GM18873 (cell line): ENCODE data around the gene ABCC4.

Source experiments
- ATAC-seq: cut with Tn5 transposase; IDR thresholded peaks from one replicate; pipeline ENCODE4 v1.9.1; 2021; ENCODE audit warnings: mild to moderate bottlenecking, moderate library complexity, moderate number of reproducible peaks; ENCODE audit not compliant: unreplicated experiment, low FRiP score

ABCC4 gene

GRCh38 chr13:95235199-95235756 is 66.0 kb downstream of the ABCC4 start:
- ATAC-seq = no peak

GRCh38 chr13:95234242-95234641 is 67.0 kb downstream of the ABCC4 start:
- peak; percentile 74 for ATAC-seq

- no peak for ATAC-seq
Measured at GRCh38 chr13:95233026-95233635, 68.1 kb downstream of the ABCC4 start.

GRCh38 chr13:95231393-95231792 is 69.9 kb downstream of the ABCC4 start:
- ATAC-seq = no peak

- ATAC-seq = no peak
Measured at GRCh38 chr13:95229855-95230254, 71.4 kb downstream of the ABCC4 start.

GRCh38 chr13:95228130-95228529 is 73.1 kb downstream of the ABCC4 start:
- ATAC-seq = no peak

- ATAC-seq = peak; percentile 88
Measured at GRCh38 chr13:95226932-95227695, 74.1 kb downstream of the ABCC4 start.

GRCh38 chr13:95226476-95226875 is 74.8 kb downstream of the ABCC4 start:
- no peak for ATAC-seq

GRCh38 chr13:95226050-95226449 is 75.2 kb downstream of the ABCC4 start:
- no peak for ATAC-seq

- ATAC-seq = no peak
Measured at GRCh38 chr13:95224064-95224463, 77.2 kb downstream of the ABCC4 start.

- ATAC-seq = peak; percentile 37
Measured at GRCh38 chr13:95222733-95223018, 78.6 kb downstream of the ABCC4 start.

GRCh38 chr13:95221971-95222732 is 79.1 kb downstream of the ABCC4 start:
- peak; percentile 38 for ATAC-seq

- no peak for ATAC-seq
Measured at GRCh38 chr13:95220611-95221010, 80.6 kb downstream of the ABCC4 start.

GRCh38 chr13:95217920-95218830 is 83.1 kb downstream of the ABCC4 start:
- no peak for ATAC-seq

- no peak for ATAC-seq
Measured at GRCh38 chr13:95216182-95216581, 85.1 kb downstream of the ABCC4 start.

GRCh38 chr13:95212983-95213850 is 88.0 kb downstream of the ABCC4 start:
- ATAC-seq = no peak

GRCh38 chr13:95209109-95209508 is 92.1 kb downstream of the ABCC4 start:
- ATAC-seq = no peak

- peak; percentile 89 for ATAC-seq
Measured at GRCh38 chr13:95207769-95208366, 93.4 kb downstream of the ABCC4 start.

GRCh38 chr13:95206116-95206515 is 95.1 kb downstream of the ABCC4 start:
- no peak for ATAC-seq
